NCI-H146 treated with DMSO at 0.1 percent for 48 hours (cell line): ENCODE data around the gene GGA2.
"Not testable (repeated sequence)": the region's sequence is repeated elsewhere in the genome, so short reads cannot be mapped to it uniquely, and the experiment has no call there.

ENCODE experiments used
- DNase-seq: peaks from one replicate; lab custom pipeline; 2025; ENCODE audit not compliant: unreplicated experiment; lab: John Stamatoyannopoulos, UW

Gene GGA2

DNA sequence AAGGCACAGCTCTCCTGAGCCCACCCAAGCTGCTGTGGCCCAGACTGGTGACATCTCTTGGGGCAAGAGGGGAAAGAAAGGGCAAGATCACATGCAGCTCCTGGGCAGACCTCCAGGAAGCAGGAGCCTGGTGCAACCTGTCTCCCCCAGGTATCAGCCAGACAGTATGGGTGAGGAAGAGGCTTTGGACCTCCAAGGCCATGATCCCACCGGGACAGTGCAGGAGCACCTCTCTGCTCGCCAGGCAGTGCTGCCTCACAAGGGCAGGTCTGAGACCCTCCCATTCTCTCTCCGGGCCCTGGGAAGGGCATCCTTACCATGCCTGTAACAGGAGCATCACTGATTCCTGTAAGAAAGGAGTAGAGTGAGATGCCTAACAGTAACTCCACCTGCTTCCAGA, 31.7 kb downstream of the GGA2 start:
- no peak for DNase-seq

GRCh38 chr16:23476289-23476688, 34.0 kb downstream of the GGA2 start:
- no peak for DNase-seq

- no peak for DNase-seq
Measured at GRCh38 chr16:23469814-23470213, 40.5 kb downstream of the GGA2 start.

GRCh38 chr16:23466162-23466885, 44.0 kb downstream of the GGA2 start:
- DNase-seq = no peak

DNA sequence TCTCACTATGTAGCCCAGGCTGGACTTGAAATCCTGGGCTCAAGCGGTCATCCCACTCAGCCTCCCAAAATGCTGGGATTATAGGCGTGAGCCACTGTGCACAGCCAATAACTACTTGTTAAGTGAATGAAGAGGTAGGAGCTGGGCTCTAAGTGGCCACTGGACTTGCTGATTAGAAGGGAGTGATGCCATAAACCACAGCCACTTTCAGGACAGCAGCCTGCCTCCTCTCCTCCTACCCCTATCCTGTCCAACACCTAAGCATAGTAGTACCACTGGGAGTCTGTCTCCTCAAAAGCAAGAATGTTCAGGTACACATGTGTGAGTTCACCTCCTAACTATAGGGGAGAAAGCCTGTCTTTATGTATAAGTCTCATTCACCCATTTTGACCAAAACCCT, 45.1 kb downstream of the GGA2 start:
- no peak for DNase-seq

DNA sequence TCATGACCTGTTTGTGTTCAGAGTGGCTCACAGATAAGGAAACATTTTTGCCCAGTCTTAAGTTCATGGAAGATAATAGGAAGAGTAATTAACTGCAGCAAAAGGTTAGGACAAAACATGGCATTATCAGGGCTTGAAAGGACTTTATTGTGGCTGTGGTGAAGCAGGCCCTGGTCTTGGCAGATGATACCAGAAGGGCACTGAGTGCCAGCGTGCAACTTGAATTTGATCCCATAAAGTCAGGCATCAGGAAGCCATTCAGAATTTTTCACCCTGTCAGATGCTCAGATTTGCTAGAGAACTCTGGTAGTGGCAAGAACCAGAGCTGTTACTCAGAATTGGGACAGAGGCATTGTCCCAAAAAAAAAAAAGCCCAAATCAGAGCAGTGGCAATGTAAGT, 46.1 kb downstream of the GGA2 start:
- DNase-seq = no peak

DNA sequence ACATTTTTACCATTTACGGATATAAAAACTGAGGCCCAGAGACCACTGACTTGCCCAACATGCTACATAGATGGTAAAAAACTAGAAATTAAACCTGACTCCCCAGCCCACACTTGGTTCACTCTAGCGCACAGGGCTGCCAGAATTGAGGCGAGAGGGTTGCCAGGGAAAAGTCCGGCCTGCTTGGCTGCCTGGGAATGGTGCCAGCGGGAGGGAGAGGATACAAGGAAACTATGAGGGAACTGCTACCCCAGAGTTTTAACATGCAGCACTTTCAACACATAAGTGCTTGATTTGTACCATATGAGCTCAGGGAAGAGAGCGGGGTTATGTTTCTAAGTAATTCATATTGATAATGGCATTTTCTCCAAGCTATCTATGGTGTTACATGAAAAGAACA, 47.3 kb downstream of the GGA2 start:
- not testable (repeated sequence) for DNase-seq

DNA sequence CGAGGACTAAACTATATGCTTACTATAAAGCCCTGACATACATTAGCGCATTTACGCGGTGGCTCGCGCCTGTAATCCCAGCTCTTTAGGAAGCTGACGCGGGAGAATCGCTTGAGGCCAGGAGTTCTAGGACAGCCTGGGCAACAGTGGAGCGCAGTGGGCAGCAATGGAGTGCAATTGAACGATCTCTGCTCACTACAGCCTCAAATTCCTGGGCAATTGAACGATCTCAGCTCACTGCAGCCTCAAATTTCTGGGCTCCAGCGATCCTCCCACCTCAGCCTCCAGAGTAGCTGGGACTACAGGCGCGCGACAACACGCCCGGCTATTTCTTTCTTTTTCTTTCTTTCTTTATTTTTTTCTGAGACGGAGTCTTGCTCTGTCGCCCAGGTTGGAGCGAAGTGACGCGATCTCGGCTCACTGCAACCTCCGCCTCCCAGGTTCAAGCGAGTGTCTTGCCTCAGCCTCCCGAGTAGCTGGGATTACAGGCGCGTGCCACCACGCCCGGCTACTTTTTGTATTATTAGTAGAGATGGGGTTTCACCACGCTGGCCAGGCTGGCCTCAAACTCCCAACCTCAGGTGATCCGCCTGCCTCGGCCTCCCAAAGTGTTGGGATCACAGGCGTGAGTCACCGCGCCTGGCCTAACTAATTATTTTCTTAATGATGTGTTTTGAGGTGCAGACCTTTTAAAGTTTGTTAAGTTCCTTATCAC, 56.8 kb downstream of the GGA2 start:
- no peak for DNase-seq

DNA sequence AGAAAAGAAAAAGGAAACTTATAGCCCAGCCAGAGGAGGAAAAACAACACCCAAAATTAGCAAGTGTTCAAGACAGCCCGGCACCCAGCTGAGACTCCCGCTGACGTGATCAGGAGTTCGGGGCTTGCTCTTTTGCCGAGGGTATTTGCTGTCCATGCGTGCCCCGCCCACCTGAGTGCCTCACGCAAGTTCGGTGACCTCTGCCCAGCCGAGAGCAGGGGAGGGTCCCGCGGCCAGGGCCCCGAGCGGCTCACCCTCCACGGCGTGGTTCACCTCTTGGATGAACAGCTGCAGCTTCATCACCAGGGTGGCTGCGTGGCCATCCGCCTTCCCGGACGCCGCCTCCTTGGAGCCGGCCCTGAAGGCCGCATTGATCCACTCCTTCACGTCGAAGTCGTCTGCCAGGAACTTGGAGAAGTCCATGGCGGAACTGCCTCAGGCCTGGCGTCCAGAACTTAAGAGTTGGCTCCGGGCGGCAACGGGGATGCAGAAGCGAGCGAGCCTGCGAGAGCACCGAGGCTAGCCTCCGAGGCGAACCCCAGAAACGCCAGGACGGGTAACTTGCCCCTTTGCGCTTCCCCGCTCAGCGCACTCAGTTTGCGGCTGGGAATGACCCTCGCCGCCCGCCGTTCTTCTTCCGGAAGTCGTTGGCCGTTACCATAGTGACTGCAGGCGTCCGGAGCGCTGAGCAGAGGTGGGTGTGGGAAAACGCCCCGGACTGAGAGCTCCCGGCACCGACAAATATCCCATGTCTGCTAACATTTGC, 57.5 kb downstream of the GGA2 start, which contains the start of gene COG7:
COG7 (minus strand) TSS at position 618 of the 766 bp plus-strand sequence; CDS start at position 423, 195 bp downstream.
- peak; percentile 81 for DNase-seq

- DNase-seq = no peak
Measured at GRCh38 chr16:23452221-23452571, 58.1 kb downstream of the GGA2 start.

GRCh38 chr16:23448392-23448791, 61.9 kb downstream of the GGA2 start:
- DNase-seq = no peak

GRCh38 chr16:23437542-23437941, 72.8 kb downstream of the GGA2 start:
- not testable (repeated sequence) for DNase-seq

DNA sequence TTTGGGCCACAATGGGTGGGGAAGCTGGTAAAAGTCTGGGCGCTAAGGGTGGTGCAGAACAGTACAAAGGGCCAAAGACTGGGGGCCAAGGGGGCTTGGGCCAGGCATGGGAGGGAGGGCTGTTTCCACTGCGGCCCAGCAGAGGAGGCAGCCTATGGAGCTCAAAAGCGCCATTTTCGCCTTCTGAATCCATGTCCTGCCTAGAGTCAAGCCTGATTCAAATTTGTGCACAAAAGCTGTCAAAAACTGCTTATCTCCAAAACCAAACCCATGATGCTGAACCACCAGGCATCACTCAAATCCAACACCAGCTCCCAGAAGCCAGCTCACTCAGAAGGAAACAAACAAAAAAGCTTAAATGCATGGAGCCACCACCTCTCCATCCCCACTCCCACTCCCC, 73.3 kb downstream of the GGA2 start:
- no peak for DNase-seq

GRCh38 chr16:23435500-23435899, 74.8 kb downstream of the GGA2 start:
- DNase-seq = peak; percentile 57

GRCh38 chr16:23434380-23434779, 75.9 kb downstream of the GGA2 start:
- peak; percentile 58 for DNase-seq

- no peak for DNase-seq
Measured at GRCh38 chr16:23433261-23433920, 76.9 kb downstream of the GGA2 start.

GRCh38 chr16:23432176-23433128, 77.8 kb downstream of the GGA2 start:
- no peak for DNase-seq

DNA sequence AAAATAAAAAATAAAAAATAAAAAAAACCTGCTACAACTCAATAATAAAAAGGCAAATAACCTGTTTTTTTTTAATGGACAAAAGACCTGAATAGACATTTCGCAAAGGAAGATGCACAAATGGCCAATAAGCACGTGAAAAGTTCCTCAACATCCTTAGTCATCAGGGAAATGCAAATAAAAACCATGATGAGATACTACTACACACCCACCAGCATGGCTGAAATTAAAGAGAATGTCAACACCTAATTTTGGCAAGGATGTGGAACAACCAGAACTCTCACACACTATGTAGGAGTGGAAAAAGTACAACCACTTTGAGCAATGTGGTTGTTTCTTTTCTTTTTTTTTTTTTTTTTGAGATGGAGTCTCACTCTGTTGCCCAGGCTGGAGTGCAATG, 81.9 kb downstream of the GGA2 start:
- no peak for DNase-seq

- DNase-seq = peak; percentile 8
Measured at GRCh38 chr16:23424292-23424958, 85.9 kb downstream of the GGA2 start.
